WI38 (cell line): ENCODE data around the gene MYO9B.

Experiments used
- H3K4me3 ChIP-seq: 2 replicates; pipeline ENCODE4 v1.5.1; 2011; ENCODE audit warnings: low read depth, mild to moderate bottlenecking, control low read depth, low read length
- TF ChIP-seq, protein P1 (sequence below): IDR thresholded peaks from 2 replicates; pipeline ENCODE4 v1.5.1; 2012; ENCODE audit warnings: low read depth, mild to moderate bottlenecking, control low read depth, low read length

Gene MYO9B

DNA sequence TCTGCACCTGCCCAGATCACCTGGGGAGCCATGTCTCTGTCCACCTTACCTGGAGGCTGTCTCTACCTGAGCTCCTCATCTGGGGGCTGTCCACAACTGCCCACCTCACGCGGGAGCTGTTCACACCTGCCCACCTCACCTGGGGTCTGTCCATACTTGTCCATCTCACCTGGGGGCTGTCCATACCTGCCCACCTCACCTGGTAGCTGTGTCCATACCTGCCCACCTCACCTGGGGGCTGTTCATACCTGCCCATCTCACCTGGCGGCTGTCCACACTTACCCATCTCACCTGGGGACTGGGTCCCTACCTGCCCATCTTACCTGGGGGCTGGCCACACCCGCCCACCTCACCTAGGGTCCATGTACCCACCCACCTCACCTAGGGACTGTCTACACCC is 38.9 kb upstream of the MYO9B start:
- no peak overlapping the region for H3K4me3 ChIP-seq
- TF ChIP-seq, protein P1, sequence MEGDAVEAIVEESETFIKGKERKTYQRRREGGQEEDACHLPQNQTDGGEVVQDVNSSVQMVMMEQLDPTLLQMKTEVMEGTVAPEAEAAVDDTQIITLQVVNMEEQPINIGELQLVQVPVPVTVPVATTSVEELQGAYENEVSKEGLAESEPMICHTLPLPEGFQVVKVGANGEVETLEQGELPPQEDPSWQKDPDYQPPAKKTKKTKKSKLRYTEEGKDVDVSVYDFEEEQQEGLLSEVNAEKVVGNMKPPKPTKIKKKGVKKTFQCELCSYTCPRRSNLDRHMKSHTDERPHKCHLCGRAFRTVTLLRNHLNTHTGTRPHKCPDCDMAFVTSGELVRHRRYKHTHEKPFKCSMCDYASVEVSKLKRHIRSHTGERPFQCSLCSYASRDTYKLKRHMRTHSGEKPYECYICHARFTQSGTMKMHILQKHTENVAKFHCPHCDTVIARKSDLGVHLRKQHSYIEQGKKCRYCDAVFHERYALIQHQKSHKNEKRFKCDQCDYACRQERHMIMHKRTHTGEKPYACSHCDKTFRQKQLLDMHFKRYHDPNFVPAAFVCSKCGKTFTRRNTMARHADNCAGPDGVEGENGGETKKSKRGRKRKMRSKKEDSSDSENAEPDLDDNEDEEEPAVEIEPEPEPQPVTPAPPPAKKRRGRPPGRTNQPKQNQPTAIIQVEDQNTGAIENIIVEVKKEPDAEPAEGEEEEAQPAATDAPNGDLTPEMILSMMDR: no peak

DNA sequence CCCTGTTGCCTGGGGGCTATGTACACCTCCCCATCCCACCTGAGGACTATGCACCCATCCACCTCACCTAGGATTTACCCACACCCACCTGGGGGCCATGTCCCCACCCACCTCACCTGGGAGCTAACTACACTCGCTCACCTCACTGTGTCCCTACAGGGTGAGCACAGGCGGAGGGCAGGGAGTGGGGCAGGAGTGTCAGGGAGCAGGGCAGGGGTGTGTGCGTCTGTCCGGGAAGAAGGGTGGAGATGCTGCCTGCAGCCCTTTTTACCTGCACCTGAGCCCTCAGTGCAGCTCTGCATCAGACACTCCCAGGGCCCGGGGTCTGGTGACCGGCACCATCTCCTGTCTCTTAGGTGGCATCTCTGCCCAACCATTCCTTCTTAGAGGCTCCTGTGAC is 38.4 kb upstream of the MYO9B start:
- H3K4me3 ChIP-seq: no peak overlapping the region
- TF ChIP-seq, protein P1: no peak

DNA sequence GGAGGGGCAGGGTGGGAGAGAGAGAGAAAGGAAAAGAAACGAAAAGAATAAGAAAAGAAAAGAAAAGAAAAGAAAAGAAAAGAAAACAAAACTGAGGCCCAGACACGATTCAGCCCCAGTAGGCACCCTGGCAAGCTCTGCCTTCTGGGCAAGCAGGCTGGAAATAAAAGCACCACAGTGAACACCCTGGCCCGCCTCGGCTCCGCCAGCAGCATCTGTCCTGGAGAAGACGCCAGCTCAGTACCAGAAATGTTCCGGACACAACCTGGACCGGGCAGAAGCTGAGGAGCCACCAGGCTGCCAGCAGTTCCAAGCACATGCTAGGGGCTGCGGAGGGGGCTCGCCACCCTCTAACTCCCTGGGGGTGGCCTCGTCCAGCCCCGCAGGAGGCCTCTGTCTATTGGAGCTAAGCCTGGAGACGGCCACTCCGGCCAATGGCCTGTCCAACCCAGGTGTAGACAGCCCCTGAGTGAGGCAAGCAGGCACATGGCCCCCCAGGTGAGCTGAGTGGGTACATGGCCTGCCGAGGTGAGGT is 37.5 kb upstream of the MYO9B start:
- no peak overlapping the region for H3K4me3 ChIP-seq
- TF ChIP-seq, protein P1: no peak

DNA sequence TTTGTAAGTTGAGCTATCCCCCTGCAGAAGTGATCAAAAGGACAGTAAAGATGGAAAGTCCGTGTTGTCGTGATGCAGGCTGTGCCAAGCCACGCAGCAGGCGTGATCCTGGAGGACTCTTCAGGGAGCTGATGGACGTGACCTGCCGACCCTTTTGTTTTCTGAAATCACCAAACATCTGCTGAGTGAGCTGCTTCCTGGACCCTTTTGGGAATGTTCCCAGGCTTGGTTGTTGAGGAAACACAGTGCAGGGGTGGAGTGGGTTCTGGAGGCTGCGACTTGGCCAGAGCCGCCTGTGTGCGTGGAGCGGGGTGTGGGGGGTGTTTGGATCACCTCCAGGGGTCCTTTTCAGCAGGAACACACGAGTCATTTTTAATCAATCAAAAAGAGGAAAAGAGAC is 33.6 kb upstream of the MYO9B start:
- TF ChIP-seq, protein P1: no peak
- H3K4me3 ChIP-seq: no peak overlapping the region

DNA sequence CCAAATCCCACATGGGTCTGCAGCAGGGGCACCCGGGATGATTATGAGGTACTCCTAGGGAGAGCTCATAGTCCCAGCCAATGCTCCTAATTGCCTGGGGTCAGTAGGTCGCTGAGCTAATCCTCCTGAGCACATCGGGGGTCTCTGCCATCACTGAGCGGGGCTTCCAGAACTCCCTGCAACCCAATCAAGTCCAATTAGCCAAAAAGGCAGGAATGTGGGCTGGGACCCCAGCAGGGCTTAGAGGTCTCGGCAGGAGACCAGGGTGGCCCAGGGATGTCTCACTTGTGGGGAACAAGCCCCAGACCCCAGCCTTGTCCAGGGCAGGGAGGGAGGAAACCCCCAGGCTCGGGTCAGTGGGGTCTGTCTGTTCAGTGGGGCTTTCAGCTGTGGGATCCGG is 31.8 kb upstream of the MYO9B start:
- TF ChIP-seq, protein P1: no peak
- H3K4me3 ChIP-seq: no peak overlapping the region

DNA sequence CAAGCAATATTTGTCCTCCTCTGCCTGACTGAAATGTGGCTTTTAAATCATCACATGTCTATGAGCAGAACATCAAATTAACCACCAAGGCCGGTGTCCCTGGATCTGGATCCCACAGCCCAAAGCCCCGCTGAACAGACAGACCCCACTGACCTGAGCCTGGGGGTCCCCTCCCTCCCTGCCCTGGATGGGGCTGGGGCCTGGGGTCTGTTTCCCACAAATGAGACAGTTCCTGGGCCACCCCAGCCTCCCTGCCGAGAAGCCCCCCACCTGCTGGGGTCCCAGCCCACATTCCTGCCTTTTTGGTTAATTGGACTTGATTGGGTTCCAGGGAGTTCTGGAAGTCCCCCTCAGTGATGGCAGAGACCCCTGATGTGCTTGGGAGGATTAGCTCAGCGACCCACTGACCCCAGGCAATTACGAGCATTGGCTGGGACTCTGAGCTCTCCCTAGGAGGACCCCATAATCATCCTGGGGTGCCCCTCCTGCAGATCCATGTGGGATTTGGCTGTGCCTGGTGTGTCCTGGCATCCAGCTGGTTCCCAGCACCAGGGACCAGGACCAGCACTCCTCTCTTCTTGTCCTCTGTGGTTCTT is 29.6 kb upstream of the MYO9B start:
- no peak overlapping the region for H3K4me3 ChIP-seq
- TF ChIP-seq, protein P1: no peak

DNA sequence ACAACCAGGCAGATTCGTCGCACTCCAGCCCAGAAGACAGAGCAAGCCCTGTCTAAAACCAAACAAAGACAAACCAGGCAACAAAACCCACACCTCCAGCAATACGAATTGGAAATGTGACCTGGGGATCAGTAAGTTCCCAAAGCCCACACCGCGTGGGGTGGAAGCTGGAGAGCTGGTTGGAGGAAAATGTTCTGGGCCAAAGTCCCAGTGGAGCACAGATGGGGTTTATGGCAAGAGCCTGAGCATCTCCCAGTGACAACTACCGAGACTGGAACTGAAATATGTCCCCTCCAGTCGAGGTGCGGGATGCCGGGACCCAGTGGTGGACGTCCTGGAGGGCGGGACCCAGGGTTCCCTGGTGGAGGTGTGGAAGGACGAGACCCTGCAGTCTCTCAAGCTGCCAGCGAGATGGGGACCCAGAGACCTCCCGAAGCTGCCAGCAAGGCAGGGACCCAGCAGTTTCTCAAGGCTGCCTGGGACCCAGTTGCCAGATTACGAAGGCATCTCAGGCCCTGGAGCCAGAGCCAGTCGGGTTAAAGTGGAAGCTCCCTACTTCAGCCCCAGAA is 26.6 kb upstream of the MYO9B start:
- TF ChIP-seq, protein P1: no peak

More for the DNA sequence above, 26.6 kb upstream of the MYO9B start:
- no peak overlapping the region for H3K4me3 ChIP-seq
